Stimulated activated CD4-positive, alpha-beta T cell treated with anti-CD3 and anti-CD28 coated beads, TNF-alpha, amount 100 ng/mL, for 4 hours (primary cell): ENCODE data around the gene SYNGR4.
"Not testable (repeated sequence)": the region's sequence is repeated elsewhere in the genome, so short reads cannot be mapped to it uniquely, and the experiment has no call there.

Source experiments
- DNase-seq, 3 experiments: peaks; one replicate each; pipeline ENCODE4 v3.0.0-alpha.2; 2020; ENCODE audit warnings: low read depth in 3 of 3

Gene SYNGR4

DNA sequence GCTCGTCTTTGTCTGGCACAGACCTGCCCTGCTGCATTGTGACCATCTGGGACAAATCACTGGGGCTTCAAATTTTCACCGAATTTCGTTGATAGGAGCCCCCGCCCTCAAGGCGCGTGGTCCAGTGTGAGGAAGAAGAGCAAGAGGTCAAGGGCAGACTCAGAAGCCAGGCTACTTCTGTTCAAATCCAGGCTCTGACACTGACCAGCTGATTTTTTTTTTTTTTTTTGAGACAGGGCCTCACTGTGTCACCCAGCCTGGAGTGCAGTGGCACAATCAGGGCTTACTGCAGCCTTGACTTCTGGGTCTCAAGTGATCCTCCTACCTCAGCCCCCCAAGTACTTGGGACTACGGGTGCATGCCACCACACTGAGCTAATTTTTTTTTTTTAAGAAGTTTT lies 7.2 kb downstream of the SYNGR4 start:
- no peak for DNase-seq

DNA sequence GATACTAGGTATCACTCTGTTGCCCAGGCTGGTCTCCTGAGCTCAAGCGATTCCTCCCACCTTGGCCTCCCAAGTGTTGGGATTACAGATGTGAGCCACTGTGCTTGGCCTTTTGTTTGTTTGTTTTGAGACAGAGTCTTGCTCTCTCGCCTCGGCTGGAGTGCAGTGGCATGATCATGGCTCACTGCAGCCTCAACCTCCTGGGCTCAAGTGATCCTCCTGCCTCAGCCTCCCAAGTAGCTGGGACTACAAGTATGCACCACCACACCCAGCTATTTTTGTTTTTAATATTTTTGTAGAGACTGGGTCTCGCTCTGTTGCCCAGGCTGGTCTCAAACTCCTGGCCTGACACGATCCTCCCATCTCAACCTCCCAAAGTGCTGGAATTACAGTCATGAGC lies 7.6 kb downstream of the SYNGR4 start:
- not testable (repeated sequence) for DNase-seq

GRCh38 chr19:48372904-48373303 lies 8.7 kb downstream of the SYNGR4 start:
- no peak for DNase-seq

DNA sequence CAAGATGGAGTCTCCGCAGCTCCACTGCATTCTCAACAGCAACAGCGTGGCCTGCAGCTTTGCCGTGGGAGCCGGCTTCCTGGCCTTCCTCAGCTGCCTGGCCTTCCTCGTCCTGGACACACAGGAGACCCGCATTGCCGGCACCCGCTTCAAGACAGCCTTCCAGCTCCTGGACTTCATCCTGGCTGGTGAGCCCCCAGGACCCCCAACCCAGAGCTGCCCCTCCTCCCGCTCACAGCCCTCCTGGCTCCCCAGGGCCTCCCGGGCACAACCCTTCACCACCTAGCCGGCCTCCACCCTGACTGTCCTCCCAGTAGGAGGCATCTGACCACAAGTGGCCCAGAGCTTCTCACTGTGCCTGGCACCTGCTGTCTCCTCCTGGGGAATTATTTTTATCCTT lies 9.4 kb downstream of the SYNGR4 start:
- no peak for DNase-seq

GRCh38 chr19:48378194-48378570 lies 14.0 kb downstream of the SYNGR4 start:
- DNase-seq: no peak

DNA sequence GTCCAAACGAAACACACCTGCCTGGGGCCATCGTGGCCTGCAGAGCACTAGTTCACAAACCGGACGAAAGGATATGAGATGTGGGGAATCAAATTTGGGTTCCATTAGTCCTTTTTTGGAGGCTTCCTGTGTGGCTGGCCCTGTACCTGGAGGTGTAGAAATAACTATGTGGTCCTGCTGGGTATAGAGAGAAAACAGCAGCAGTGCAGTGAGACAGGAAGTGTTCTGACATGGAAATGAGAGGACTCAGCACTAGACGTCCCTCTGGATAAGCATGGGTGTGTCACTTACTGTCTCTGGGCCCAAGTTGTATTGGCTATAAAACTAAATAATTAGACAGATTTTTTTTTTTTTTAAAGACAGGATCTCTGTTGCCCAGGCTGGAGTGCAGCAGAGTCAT lies 14.9 kb downstream of the SYNGR4 start:
- no peak for DNase-seq

- no peak for DNase-seq
These were observed 17.2 kb downstream of the SYNGR4 start for GRCh38 chr19:48381178-48381950.

- no peak for DNase-seq
These were observed 18.1 kb downstream of the SYNGR4 start for GRCh38 chr19:48382286-48382685.

DNA sequence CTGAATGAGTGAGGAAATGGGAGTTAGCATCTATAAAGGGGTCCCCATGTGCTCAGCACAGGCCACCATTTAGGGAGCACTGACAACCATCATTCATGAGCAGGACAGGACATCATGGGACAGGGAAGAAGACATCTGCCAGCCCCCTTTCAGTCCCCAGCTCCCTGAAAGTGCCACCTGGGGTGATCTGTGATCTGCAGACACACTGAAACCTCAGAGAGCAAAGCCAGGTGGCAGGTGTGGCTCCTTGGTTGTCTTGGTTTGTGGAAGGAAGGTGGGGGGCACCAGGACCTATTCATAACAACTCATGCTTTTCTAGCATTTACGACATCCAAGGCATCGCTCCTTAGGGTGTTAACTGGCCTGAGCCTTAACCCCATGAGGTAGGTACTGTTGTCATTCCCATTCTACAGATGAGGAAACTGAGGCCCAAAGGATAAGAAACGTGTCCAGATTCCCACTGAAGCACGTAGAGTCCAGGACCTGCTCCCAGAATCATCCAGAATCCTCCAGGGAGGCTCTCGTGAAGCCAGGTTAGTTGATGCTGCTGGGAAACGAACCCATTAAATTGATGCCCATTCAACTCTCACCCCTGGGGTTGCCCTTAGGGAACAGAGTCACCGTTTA lies 21.4 kb downstream of the SYNGR4 start:
- no peak for DNase-seq

DNA sequence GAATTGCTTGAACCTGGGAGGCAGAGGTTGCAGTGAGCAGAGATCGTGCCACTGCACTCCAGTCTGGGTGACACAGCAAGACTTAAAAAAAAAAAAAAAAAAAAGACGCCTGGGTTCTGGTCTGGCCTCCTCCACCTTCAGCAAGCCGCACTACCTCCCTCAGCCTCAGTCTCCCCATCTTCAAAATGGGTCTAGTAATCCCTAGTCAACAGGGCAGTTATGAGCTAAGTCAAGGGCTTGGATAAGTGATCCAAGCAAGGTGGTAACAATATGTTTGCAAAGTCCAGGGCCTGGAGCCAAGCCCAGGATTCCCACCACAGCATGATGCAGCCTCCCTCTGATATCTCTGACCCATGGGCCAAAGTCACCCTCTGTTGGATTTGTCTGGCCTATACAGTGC lies 22.8 kb downstream of the SYNGR4 start:
- no peak for DNase-seq

DNA sequence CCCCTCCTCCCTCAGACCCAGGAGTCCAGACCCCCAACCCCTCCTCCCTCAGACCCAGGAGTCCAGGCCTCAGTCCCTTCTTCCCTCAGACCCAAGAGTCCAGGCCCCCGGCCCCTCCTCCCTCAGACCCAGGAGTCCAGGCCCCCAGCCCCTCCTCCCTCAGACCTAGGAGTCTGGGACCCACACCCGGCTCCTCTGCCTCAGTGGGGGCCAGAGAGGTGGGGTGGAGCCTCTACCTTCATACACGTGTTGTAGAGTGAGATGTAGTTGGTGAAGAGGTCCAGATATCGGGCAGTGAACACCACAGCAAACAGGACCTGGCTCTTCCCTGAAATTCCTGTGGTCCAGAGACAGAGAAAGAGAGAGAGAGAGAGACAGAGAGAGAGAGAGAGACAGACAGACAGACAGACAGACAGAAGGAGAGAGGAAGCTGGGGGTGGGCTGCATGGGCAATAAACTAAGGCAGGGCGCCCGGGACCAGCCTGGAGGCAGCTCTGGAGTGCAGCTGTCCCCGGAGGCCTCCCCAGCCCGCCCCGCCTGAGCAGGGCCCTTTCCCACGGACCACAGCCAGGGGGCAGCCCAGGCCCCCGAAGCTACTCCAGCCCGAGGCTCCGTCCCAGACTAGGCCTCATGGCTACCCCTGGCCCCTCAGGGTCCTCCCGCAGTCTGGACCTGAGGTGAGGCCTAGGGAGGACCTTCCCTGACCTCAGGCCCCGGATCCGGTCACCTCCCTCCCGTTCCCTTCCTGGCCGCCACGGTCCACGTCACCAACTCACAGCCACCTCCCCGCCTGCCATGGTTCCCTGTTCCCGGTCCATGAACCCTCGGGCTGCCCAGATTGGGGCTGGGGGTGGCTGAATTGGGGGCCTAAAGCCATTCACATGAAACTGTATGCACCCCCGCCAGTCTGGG lies 26.3 kb downstream of the SYNGR4 start:
- peak; percentile 36 to 38 (median 36) for DNase-seq

GRCh38 chr19:48391100-48392005 lies 27.2 kb downstream of the SYNGR4 start, which contains the start of gene KDELR1:
Gene KDELR1 (minus strand): TSS chr19:48391551. CDS start chr19:48391358, 193 bp downstream.
- peak; percentile 50 to 70 (median 52) for DNase-seq

DNA sequence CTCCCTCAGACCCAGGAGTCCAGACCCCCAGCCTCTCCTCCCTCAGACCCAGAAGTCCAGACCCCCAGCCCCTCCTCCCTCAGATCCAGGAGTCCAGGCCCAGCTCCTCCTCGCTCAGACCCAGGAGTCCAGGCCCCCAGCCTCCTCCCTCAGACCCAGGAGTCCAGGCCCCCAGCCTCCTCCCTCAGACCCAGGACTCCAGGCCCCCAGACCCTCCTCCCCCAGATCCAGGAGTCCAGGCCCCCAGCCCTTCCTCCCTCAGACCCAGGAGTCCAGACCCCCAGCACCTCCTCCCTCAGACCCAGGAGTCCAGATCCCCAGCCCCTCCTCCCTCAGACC lies 27.8 kb downstream of the SYNGR4 start:
- DNase-seq: not testable (repeated sequence)

DNA sequence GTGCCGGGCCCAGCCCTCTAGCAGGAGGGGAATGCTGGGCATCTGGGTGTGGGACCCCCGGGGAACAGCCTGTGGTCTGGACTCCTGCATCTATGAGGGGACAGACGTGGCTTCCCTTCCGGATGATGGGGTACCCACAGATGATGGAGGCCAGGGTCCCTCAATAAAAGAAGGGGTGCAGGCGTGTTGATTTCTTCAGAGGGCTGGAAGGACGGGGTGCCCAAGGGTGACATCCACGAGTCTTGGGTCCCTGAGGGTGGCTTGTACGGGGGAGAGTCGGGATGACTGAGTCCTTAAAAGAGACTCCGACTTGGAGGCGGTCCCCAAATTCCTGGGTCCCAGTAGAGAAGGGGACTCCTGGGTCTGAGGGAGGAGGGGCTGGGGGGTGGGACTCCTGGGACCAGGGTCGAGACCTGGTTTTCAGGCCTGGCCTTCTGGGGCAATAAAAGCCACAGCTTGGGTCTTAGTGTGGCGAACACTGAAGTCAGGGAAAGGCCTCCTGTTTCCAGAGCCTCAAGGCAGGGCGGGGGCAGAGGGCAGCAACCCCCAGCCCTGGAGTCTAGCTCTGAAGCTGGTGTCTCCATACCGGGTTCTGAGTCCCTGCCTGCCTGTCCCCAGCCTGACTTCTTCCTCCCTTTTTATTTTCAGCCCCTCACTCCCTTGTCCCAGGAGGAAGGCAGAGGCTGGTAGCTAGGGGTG lies 28.8 kb downstream of the SYNGR4 start:
- no peak for DNase-seq

DNA sequence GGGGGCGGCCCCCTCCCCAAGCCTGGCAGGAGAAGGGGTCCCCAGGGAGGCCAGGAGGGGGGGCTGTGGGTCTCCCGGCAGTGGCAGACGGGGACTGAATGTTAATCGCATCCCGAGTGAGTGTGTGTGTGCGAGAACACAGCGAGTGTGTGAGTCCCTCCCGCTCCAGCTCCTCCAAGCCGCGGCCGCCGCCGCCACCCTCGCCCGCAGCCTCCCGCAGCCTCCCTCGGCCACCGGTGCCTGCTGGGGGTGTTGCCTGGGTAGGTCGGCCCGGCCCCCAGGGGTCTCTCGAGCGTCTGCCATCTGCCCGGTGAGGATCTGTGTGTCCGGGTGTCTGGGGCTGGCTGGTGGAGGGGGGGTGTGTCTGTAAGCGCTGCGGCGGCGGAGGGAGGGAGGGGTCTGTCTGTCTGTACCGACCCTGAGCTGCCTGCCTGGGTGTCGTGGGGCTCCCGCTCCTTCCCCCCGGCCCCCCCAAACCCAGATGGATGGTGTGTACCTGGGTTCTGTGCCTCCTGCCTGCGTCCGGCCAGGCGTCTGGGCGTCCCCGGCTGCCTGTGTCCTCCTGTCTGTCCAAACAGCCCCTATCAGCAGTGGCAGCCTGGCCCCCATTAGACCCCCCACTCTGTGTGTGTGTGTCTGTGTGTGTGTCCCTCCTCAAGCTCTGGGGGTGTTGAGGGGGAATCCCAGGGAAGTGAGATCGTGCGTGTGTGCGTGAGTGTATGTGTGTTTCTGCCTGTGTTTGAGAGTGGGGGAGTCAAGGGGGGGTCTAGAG lies 29.6 kb downstream of the SYNGR4 start, which contains the start of gene GRIN2D:
Gene GRIN2D, plus strand, starts transcription at position 110 of the 772 bp plus-strand sequence. CDS start 4,725 bp downstream, outside the sequence.
- DNase-seq: no peak

- no peak for DNase-seq
These were observed 30.4 kb downstream of the SYNGR4 start for GRCh38 chr19:48394331-48395169.

DNA sequence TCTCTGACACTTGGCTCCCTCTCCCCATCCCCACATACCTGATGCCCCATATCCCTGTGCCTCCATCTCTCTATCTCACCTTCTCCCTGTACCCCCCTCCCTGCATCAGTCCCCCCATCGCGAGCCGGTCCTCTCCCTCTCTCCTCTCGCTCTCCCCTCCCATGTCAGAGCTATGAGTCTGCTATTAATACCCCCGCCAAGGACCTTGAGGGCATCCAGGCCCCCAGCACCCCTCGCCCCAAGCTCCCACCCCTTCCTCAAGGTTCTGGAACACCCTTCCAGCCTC lies 30.9 kb downstream of the SYNGR4 start:
- no peak for DNase-seq

DNA sequence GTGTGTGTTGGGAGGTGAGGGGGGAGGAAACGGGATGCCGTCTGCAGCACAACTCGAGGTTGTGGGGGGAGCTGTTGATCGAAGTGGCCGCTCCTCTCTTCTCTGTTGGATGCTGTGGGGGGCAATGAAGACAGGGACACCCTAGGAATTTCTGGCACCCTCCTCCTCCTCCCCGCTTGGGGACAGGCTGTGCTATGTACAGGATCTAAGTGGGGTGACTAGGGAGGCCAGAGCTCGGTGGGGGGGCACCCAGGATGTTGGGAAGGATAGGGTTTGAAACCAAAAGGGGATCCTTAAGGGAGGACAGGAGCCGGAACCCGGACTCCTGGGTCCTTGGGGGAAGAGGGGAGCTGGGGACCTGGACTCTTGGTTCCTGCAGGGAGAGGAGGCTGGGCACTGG lies 31.3 kb downstream of the SYNGR4 start:
- DNase-seq: no peak
